HG02840 (cell line): ENCODE data around the gene ALK.

Source experiments
- ATAC-seq: cut with Tn5 transposase; IDR thresholded peaks from one replicate; pipeline ENCODE4 v1.9.1; 2021; ENCODE audit warnings: mild to moderate bottlenecking, moderate library complexity, moderate number of reproducible peaks; ENCODE audit not compliant: unreplicated experiment, low FRiP score

Gene ALK

GRCh38 chr2:29589440-29590103, 331.8 kb downstream of the ALK start:
- no peak for ATAC-seq

GRCh38 chr2:29587402-29588190, 333.8 kb downstream of the ALK start:
- ATAC-seq = no peak

GRCh38 chr2:29586919-29587318, 334.5 kb downstream of the ALK start:
- ATAC-seq = no peak

GRCh38 chr2:29583548-29584156, 337.7 kb downstream of the ALK start:
- no peak for ATAC-seq

- ATAC-seq = no peak
Measured at GRCh38 chr2:29583104-29583503, 338.3 kb downstream of the ALK start.

GRCh38 chr2:29582062-29582461, 339.3 kb downstream of the ALK start:
- no peak for ATAC-seq

- no peak for ATAC-seq
Measured at GRCh38 chr2:29580223-29580622, 341.2 kb downstream of the ALK start.

GRCh38 chr2:29579495-29580169, 341.8 kb downstream of the ALK start:
- no peak for ATAC-seq

GRCh38 chr2:29578084-29578598, 343.2 kb downstream of the ALK start:
- ATAC-seq = no peak

GRCh38 chr2:29576231-29576630, 345.2 kb downstream of the ALK start:
- no peak for ATAC-seq

GRCh38 chr2:29575370-29575890, 346.0 kb downstream of the ALK start:
- no peak for ATAC-seq

- no peak for ATAC-seq
Measured at GRCh38 chr2:29573612-29574011, 347.8 kb downstream of the ALK start.

- ATAC-seq = no peak
Measured at GRCh38 chr2:29573147-29573546, 348.2 kb downstream of the ALK start.

- no peak for ATAC-seq
Measured at GRCh38 chr2:29570539-29570938, 350.8 kb downstream of the ALK start.

- ATAC-seq = no peak
Measured at GRCh38 chr2:29567906-29568520, 353.4 kb downstream of the ALK start.

GRCh38 chr2:29563697-29564096, 357.7 kb downstream of the ALK start:
- no peak for ATAC-seq

GRCh38 chr2:29562896-29563295, 358.5 kb downstream of the ALK start:
- ATAC-seq = no peak

- ATAC-seq = no peak
Measured at GRCh38 chr2:29562319-29562718, 359.1 kb downstream of the ALK start.

- ATAC-seq = no peak
Measured at GRCh38 chr2:29561628-29562027, 359.8 kb downstream of the ALK start.

- no peak for ATAC-seq
Measured at GRCh38 chr2:29561181-29561580, 360.2 kb downstream of the ALK start.
